Fibroblast of skin of abdomen (primary cell): ENCODE data around the gene DNMT3L.
"Not testable (repeated sequence)": the region's sequence is repeated elsewhere in the genome, so short reads cannot be mapped to it uniquely, and the experiment has no call there.

Experiments
- DNase-seq: peaks from one replicate; pipeline ENCODE4 v3.0.0-alpha.2; 2013

Gene DNMT3L

DNA sequence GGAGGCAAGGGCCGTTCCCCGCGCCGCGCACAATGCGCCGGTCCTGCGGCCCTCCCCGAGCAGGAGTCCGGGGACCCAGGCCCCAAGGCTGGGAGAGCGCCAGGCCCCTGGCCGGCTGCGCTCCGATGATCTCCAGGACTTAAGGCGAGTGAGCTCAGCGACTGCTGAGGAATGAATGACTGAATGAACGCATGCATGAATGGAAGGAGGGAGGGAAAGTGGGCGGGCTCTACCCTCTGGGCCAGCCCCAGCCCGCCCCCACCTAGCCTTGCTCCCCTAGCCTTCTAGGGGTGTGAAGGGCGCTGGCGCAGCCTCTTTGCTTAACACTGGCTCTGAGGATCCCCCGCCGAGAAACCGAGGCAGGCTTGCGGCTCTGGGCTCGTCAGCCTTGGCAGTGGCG lies 20.4 kb downstream of the DNMT3L start:
- not testable (repeated sequence) for DNase-seq

DNA sequence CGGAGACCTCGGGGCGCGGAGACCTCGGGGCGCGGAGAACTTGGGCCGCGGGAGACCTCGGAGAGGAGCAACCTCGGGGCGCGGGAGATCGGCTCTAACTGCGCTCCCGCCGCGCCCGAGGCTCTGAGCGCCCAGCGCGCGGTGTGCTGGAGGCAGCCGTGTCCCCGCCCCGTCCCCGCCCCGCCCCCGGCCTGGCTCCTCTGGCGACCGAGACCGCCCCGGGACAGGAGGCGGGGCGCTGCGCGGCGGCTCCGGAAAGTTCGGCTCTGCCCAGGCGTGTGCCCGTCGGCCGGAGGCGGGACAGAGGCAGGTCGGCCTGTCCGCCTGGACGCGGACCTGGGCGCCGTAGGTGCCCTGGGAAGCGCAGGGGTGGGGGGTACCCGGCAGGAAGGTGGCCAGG lies 20.9 kb downstream of the DNMT3L start, which contains the start of gene ICOSLG:
ICOSLG (minus strand) TSS at position 102 of the 400 bp plus-strand sequence. CDS start 126 bp downstream, outside the sequence.
- not testable (repeated sequence) for DNase-seq

GRCh38 chr21:44240353-44240752 lies 21.3 kb downstream of the DNMT3L start:
- DNase-seq, result not testable (repeated sequence)

GRCh38 chr21:44229561-44229960 lies 32.1 kb downstream of the DNMT3L start:
- not testable (repeated sequence) for DNase-seq

GRCh38 chr21:44228109-44228508 lies 33.6 kb downstream of the DNMT3L start:
- not testable (repeated sequence) for DNase-seq

- DNase-seq, result not testable (repeated sequence)
Measured at GRCh38 chr21:44227614-44228013, 34.1 kb downstream of the DNMT3L start.

DNA sequence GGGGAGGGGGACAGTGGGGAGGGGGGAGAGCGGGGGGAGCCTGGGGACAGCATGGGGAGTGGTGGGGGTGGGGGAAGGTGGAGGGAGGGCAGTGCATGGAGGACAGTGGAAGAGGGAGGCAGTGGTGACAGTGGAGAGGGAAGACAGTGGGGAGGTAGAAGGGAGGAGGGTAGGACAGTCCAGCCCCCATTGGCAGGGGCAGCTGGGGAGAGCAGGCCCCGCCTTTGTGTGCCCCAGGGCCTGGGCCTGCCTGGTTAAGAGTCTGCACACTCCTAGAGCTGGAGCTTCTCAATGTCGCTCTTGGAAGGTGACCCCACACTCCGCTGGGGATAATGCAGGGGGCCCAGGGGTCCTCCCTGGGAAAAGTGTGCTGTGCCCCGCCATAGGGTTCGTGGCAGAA lies 36.1 kb downstream of the DNMT3L start:
- DNase-seq, result not testable (repeated sequence)

DNA sequence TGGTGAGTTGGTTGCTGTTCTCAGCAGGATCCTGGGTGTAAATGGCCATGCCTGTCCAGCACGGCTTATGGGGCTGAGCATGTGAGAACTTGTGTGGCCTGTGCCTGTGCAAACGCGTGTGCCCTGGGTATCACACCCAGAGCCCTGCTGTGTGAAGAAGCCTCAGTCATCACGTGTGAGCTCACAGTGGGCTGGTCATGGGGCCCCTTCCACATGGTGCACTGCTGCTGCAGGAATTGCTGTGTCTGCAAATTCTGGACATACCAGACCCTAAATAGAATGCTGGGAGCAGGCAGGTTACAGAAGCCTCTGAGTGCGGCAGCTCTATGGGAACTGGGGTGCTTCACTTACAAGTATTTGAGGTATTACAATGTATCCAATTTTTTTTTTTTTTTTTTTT lies 38.4 kb downstream of the DNMT3L start:
- not testable (repeated sequence) for DNase-seq

DNA sequence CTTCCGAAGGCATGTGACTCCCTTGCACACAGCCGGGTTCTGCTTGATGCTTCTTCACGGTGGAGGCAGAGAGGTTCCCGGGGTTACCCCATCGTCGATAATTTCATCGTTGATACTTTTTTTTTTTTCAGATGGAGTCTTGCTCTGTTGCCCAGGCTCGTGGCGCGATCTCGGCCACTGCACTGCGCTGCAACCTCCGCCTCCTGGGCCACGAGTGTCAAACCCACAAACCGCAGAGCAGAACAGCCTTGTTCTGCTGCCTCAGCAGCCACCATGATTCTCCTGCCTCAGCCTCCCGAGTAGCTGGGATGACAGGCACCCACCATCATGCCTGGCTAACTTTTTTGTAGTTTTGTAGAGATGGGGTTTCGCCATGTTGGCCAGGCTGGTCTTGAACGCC lies 41.0 kb downstream of the DNMT3L start:
- DNase-seq, result not testable (repeated sequence)

DNA sequence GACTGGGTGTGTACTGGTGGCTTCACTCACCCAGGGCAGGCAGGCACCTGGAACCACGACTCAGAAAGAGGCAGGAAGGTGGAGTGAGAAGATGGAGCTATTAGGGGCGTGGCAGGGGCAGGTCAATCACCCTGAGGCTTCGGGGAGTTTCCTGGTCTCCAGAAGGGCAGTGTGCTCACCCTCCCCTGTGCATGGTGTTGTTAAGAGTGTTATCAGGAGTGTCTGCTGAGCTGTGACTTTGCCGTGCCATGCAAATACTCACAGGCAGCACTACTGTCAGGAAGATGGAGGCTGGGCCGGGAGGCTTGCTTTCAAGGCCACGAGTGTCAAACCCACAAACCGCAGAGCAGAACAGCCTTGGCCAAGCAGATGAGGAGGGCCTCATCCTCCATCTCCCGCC lies 43.2 kb downstream of the DNMT3L start:
- DNase-seq, result not testable (repeated sequence)

- not testable (repeated sequence) for DNase-seq
Measured at GRCh38 chr21:44211978-44212377, 49.7 kb downstream of the DNMT3L start.

DNA sequence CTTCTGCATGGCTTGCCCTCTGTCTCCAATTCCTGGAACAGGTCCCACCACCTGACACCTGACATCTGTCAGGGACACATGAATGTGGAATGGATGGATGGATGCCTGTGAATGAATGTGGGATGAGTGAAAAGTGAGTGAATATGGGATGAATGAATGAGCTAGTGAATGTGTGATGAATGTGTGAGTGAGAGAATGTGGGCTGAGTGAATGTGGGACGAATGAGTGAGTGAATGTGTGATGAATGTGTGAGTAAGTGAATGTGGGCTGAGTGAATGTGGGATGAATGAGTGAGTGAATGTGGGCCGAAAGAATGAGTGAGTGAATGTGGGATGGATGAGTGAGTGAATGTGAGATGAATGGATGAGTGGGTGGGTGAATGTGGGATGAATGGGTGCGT lies 50.1 kb downstream of the DNMT3L start:
- DNase-seq, result not testable (repeated sequence)

DNA sequence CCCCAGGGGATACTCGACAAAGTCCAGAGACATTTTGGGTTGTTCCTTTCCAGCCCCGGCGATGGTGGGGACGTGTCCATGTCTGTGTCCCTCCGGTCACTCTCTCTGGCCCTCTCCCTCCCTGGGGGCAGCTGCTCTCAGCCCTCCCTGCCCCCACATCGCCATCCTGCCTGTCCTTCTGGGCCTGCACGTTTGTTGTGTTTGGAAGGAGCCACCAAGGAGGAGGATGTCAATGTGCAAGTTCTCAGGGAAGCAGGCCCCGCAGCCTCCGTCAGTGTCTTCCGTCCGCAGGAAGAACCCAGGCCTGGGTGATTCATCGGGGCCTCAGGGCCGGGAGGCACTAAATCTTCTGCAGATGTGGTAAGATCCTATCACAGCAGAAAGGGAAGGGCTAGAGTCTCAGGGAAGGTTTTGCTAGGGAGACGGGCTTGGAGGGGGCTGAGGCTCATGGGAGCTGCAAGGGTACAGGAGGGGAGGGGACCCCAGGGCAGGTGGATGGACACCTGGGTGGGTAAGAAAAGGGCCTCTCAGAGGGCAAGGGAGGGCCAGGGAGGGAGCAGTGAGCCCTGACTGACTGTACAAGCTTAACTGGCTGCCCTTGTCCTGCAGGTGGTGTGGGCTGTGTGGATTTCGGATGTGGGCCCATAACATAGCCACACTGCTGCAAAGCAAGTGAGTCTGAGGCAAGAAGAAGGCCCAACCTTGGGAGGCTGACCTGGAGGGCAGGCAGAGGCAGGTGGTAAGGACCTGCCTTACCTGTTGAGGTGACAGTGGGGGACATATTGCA lies 53.6 kb downstream of the DNMT3L start:
- not testable (repeated sequence) for DNase-seq

DNA sequence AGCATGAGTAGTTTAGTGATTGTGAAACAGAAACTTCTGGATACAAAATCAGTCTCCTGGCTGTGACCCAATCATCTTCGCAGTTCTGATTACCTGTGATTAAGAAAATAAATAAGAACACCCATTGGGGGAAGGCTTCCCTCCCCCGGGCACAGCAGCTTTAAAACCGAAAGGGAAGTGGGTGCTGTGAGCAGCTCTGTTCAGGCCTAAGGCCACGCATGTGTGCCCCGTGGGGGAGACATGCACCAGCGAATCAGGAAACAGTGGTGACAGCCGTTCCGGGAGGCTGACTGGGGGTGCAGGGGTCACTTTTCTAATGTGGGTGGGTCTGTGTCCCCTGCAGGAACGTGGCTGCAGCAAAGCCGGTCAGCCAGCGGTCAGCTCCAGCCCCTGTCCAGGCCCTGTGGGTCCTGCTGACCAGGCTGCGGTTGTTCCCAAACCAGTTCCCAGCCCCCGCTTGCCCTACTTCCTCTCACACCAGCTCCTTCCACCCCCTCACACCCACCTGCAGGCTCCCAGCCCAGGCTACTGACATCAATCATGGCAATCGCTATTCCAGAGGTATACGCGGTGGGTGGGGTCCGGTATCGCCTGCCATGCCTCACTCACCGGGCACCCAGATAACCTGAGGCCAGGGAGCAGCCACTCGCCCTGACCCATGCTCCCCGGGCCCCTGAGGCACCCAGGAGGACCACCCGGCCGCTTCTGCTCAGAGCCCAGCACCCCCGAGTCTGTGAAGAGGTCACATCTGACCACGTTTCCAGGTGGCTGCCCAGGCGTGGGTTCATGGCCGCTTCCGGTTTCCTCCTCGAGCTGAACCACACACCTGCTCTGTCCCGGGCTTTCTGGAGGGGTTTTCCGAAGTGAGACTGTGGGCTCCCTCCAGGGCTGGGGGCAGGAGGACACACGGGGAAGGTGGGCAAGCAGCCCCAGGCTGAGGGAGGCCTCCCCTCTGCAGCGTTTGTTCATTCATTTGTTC lies 54.7 kb downstream of the DNMT3L start:
- DNase-seq, result not testable (repeated sequence)

DNA sequence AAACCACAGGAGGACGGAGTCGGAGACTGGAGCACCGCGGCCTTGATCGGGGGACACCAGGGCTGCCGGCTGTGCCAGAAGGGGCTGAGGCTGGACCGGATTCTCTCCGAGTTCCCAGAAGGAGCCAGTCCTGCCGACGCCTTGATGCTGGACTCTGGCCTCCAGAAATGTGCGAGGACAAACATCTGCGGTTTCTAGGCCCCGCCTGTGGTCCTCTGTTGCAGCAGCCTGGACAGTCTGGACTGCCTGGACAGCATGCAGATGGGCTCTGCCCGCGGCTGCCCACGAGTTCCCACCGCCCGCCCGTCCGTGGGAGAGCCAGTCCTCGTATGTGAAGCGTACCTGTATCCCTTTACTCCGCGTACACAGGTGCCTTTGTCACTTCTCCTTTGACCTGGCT lies 55.5 kb downstream of the DNMT3L start:
- DNase-seq, result not testable (repeated sequence)

DNA sequence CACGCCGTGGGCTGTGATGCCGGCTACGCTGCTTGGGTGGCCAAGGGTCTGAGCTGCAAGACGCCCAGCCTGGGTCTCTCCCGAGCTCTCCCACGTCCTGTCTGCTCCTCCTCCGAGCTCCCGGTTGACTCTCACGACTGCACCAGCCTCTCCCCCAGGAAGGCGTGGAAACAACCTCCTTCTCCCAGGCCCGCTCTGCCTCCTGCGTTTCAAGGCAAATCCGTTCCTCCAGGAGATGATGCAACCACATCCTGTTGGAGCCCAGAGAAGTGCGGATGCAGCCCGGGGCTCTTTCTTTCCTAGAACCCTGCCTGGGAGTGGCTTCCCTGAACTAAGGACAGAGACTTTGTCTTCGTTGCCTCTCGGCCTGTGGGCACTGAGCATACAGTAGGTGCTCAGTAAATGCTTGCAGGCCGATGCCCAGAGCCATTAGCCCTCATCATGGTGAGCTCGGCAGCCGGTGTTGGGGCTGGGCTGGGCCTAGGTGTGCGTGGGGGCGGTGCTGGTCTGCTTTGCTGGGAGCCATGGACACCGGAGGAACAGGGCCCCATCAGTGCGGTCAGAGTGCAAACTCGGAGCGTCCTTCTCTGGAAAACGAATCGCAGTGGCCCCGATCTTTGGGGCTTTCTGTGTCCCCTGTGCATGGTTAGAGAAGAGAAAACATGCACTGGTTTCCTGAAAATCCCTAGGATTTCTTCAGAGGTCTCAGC lies 59.0 kb downstream of the DNMT3L start:
- DNase-seq, result not testable (repeated sequence)

DNA sequence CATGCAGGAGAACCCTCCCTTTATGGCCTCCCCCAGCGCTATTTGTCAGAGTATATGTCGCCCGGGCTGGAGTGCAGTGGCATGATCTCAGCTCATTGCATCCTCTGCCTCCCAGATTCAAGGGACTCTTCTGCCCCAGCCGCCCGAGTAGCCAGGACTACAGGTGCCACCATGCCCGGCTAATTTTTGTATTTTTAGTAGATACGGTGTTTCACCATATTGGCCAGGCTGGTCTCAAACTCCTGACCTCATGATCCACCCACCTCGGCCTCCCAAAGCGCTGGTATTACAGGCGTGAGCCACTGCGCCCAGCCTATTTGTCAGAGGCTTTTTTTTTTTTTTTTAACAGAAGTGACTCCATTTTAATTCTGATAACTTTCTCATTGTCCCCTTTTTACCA lies 61.7 kb downstream of the DNMT3L start:
- not testable (repeated sequence) for DNase-seq

- no peak for DNase-seq
Measured at GRCh38 chr21:44199448-44199847, 62.2 kb downstream of the DNMT3L start.

DNA sequence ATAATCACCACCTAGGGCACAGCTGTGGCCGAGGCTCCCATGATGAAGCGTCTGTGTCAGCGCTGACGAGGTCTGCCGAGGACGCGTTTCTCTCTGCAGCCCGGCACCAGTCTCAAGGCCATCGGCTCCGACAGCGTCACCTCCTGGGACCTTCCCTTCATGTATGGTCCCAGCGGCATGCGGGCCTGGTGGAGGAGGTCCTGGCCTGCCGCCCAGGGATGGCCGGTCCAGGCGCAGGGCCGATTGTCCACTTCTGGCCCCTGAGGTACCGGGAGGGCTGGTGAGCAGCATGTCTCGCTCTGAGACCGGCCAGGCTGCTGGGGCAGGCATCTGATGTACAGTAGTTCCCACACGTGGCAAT lies 64.6 kb downstream of the DNMT3L start:
- not testable (repeated sequence) for DNase-seq
